Pancreas (tissue), 10 donors: Measurements from ENCODE around the gene SAFB. TPM values are rescaled to one million over a fixed set of nuclear protein-coding genes. Genes with fewer than 3 reads are reported as not detected.
A peak's percentile ranks its signal among the peaks of the same experiment; 100 is the strongest.

Experiments
- ATAC-seq, 4 donors: fragments of 200-7000 bp; cut with Tn5 transposase; one replicate each; pipeline versions ENCODE4 v1.8.0 to v1.9.1; 2020; ENCODE audit warnings: mild to moderate bottlenecking in 4 of 4, moderate library complexity in 4 of 4
- DNase-seq, 6 donors: peaks; one replicate each; pipeline ENCODE4 v3.0.0-alpha.2; 2020
- FAIRE-seq: peaks from 2 replicates; lab custom pipeline; 2012; peaks lifted over from hg19 to GRCh38; lab: Jason Lieb, UNC
- H3K27ac ChIP-seq, 4 donors: fragments of 200-600 bp; sonication (generic); 1 replicate in 3 of 4; 2 replicates in 1 of 4; pipeline versions ENCODE4 v1.5.0 to v1.8.0; 2020
- H3K27me3 ChIP-seq, 4 donors: fragments of 200-600 bp; one replicate each; pipeline ENCODE4 v1.8.0; 2021
- H3K36me3 ChIP-seq, 3 donors: fragments of 200-600 bp; sonication (generic) in 1 of 3; one replicate each; pipeline versions ENCODE4 v1.5.0 to v1.8.0; 2020 to 2021
- H3K4me1 ChIP-seq, 3 donors: fragments of 200-600 bp; one replicate each; pipeline ENCODE4 v1.8.0; 2021
- H3K4me3 ChIP-seq, 4 donors: fragments of 200-600 bp; sonication (generic) in 2 of 4; one replicate each; pipeline versions ENCODE4 v1.5.0 to v1.8.0; 2020 to 2021
- H3K9me3 ChIP-seq, 4 donors: fragments of 200-600 bp; one replicate each; pipeline ENCODE4 v1.8.0; 2021
- CTCF ChIP-seq, 4 donors: fragments of 200-600 bp; sonication (generic) in 3 of 4; IDR thresholded peaks; one replicate each; pipeline versions ENCODE4 v1.5.0 to v1.8.0; 2021; ENCODE audit warnings: antibody characterized with exemption in 4 of 4
- WGBS, 2 donors: extraction: QIAGEN DNeasy Blood & Tissue Kit; methylation state at CpG; one replicate each; pipeline ENCODE4 v1.1.7; 2013; 5-methylcytosine and 5-hydroxymethylcytosine counted together
- intact Hi-C, 3 donors: fragments of 100-400 bp; cut with DNase I; formaldehyde crosslinking; loops; one replicate each; pipeline versions ENCODE4 v1.11.1 to v1.14.2; 2022
- polyA plus RNA-seq, 2 donors: library from polyadenylated mRNA; stranded (reverse); fragments of 200-250 nt; gene quantifications; one replicate each; pipeline ENCODE4 v1.2.3, GENCODE V29; 2013
- total RNA-seq, 6 donors: library from RNA; stranded (reverse); fragmentation: NEBNext Ultra II Directional in 4 of 6; extraction: Animal tissue kit (Norgen Biotek cat#: 25700) in 4 of 6; gene quantifications; one replicate each; pipeline versions ENCODE4 v1.2.1 to v1.2.4, GENCODE V29; 2021 to 2023
- donor health status: healthy with polysubstance abuse.
- donor health status: DM: no; HTN: no; CAD: no; lungs with moderate emphysema.
- donor health status: DM: no; HTN: no; CAD: no.
- donor health status: control.
- donor health status: control.
- donor health status: Bipolar disorder and iron deficiency.
- donor health status: DM: yes; HTN: yes; CAD: no.
- donor health status: DM: no; HTN: no; CAD: no.
- donor health status: DM: no; HTN: no; CAD: no.
- donor health status: DM: yes; HTN: yes; CAD: no.

SAFB gene
- total and polyA plus RNA-seq, 8 donors: 28.9 to 84.3 (median 42.7) TPM

GRCh38 chr19:5678071-5678718 lies 55.3 kb downstream of the SAFB start:
- Histone ChIP-seq H3K9me3 (no peaks in the 10 kb centered on the region), H3K27me3 (no peaks in the 10 kb centered on the region), H3K36me3 (no peaks in the 10 kb centered on the region), H3K4me3 (no peak overlapping the region), H3K27ac (no peak overlapping the region), H3K4me1 (no peaks in the 10 kb centered on the region)
- WGBS, 2 donors: 86 to 89% methylated on average over 22 of the region's 22 CpGs
- peak in 2 of 6 donors; percentile 43 to 77 for DNase-seq
- ATAC-seq: no peak
- no peak for TF ChIP-seq CTCF (IDR thresholded peaks at IDR 0.05)
- intact Hi-C loops: no loop called here
- FAIRE-seq: no peak

DNA sequence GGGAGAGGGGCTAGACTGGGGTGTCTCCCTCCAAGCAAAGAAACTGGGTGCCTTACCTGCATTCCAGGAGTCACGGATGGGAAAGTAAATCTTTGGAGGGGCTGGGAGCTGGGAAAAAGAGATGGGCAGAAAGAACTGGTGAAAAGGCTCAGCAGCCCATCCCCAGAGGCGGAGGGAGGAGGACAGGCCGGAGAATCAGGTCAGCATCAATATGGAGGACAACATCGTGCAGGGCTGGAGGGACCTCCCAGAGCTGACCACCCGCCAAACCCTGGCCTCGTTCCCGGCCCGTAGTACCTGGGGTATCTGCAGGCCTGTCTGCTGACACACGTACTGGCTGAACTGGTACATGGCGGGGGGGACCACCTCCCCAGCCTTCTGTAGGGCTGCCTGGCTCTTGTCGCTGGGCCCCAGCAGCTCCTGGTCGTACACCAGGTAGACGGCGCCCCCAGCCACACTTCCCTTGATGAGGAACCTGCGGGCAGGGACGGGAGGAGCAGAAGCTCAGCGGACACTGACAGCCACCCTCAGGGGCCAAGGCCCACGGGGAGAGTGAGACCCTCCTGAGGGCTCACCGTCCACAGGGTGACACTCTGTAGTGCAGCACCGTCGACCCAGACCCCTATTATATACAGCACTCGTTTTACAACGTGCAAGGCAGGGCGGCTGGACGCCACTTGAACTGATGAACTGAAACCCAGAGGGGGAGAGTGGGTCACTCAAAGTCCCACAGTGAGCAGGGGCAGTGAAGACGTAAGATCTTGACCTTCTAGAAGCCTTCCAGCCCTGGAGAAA lies 56.6 kb downstream of the SAFB start:
- Histone ChIP-seq H3K4me1 (no peaks in the 10 kb centered on the region), H3K27me3 (no peaks in the 10 kb centered on the region), H3K27ac (peak overlapping the region in 3 of 4 donors; percentile 77 to 89 (median 87)), H3K4me3 (peak overlapping the region; percentile 46 to 93 (median 84)), H3K36me3 (no peaks in the 10 kb centered on the region), H3K9me3 (no peaks in the 10 kb centered on the region)
- intact Hi-C loops: no loop called here
- DNase-seq (peak in 2 of 6 donors; percentile 66 to 86), FAIRE-seq (no peak), ATAC-seq (peak in 1 of 4 donors; percentile 0)
- 18 to 21% methylated on average over 23 to 26 of the region's 26 CpGs for WGBS, 2 donors
- TF ChIP-seq CTCF (IDR thresholded peaks at IDR 0.05): no peak

GRCh38 chr19:5680084-5680436 lies 57.2 kb downstream of the SAFB start:
- Histone ChIP-seq H3K27ac (peak overlapping the region; percentile 77 to 89 (median 88)), H3K36me3 (no peaks in the 10 kb centered on the region), H3K4me3 (peak overlapping the region; percentile 46 to 93 (median 84)), H3K27me3 (no peaks in the 10 kb centered on the region), H3K4me1 (no peaks in the 10 kb centered on the region), H3K9me3 (no peaks in the 10 kb centered on the region)
- ATAC-seq (peak; percentile 1 to 3 (median 2)), FAIRE-seq (no peak), DNase-seq (peak in 1 of 6 donors; percentile 80)
- 0% methylated on average over 23 of the region's 23 CpGs for WGBS, 2 donors
- no peak for TF ChIP-seq CTCF (IDR thresholded peaks at IDR 0.05)
- intact Hi-C loops: no loop called here

GRCh38 chr19:5680437-5681368 lies 57.8 kb downstream of the SAFB start, which contains the start of the genes HSD11B1L and MICOS13:
HSD11B1L (plus strand) TSS chr19:5681027; CDS start chr19:5684833, 3,806 bp downstream.
MICOS13 (minus strand) TSS chr19:5680516; CDS start chr19:5680486, 30 bp downstream.
- intact Hi-C loops: no loop called here
- FAIRE-seq (peak; percentile 95), ATAC-seq (peak; percentile 93 to 96 (median 94)), DNase-seq (peak; percentile 99)
- H3K4me3 ChIP-seq: peak within 1 kb of the TSS; percentile 46 to 93 (median 84)
- TF ChIP-seq CTCF (IDR thresholded peaks at IDR 0.05): no peak
- H3K4me1 ChIP-seq: no peaks in the 10 kb centered on the region
- WGBS, 2 donors: 1% methylated on average over 81 to 94 of the region's 94 CpGs
- H3K9me3 ChIP-seq: no peaks in the 10 kb centered on the region
- H3K27ac ChIP-seq: peak within 1 kb of the TSS; percentile 77 to 89 (median 88)
- H3K27me3 ChIP-seq: no peaks in the 10 kb centered on the region
- no peaks in the 10 kb centered on the region for H3K36me3 ChIP-seq
